SK-N-DZ (cell line): Measurements from ENCODE around the gene POTEF.
"Not testable (repeated sequence)": the region's sequence is repeated elsewhere in the genome, so short reads cannot be mapped to it uniquely, and the experiment has no call there.

ENCODE experiments used
- DNase-seq: peaks from one replicate; pipeline ENCODE4 v3.0.0-alpha.2; 2015; ENCODE audit warnings: low spot score

Gene POTEF

GRCh38 chr2:130152816-130153595 lies 24.0 kb upstream of the POTEF start:
- DNase-seq: no peak

- not testable (repeated sequence) for DNase-seq
Measured at GRCh38 chr2:130152136-130152815, 23.3 kb upstream of the POTEF start.

- not testable (repeated sequence) for DNase-seq
Measured at GRCh38 chr2:130151145-130151512, 22.1 kb upstream of the POTEF start.

GRCh38 chr2:130150181-130151144 lies 21.4 kb upstream of the POTEF start:
- no peak for DNase-seq

- not testable (repeated sequence) for DNase-seq
Measured at GRCh38 chr2:130148515-130148914, 19.5 kb upstream of the POTEF start.

GRCh38 chr2:130145006-130145414 lies 16.0 kb upstream of the POTEF start, which contains the start of gene CCDC74B:
TSS of gene CCDC74B (minus strand) at chr2:130145112. CDS start at chr2:130144996, 116 bp downstream.
- DNase-seq: peak; percentile 59

- DNase-seq: not testable (repeated sequence)
Measured at GRCh38 chr2:130143266-130144039, 14.4 kb upstream of the POTEF start.

- not testable (repeated sequence) for DNase-seq
Measured at GRCh38 chr2:130142396-130143265, 13.6 kb upstream of the POTEF start.

- DNase-seq: not testable (repeated sequence)
Measured at GRCh38 chr2:130141645-130142370, 12.8 kb upstream of the POTEF start.

- not testable (repeated sequence) for DNase-seq
Measured at GRCh38 chr2:130141002-130141401, 12.0 kb upstream of the POTEF start.

- not testable (repeated sequence) for DNase-seq
Measured at GRCh38 chr2:130140516-130140915, 11.5 kb upstream of the POTEF start.

GRCh38 chr2:130139331-130140280 lies 10.6 kb upstream of the POTEF start:
- DNase-seq: not testable (repeated sequence)

- DNase-seq: not testable (repeated sequence)
Measured at GRCh38 chr2:130138841-130139251, 9.8 kb upstream of the POTEF start.

- not testable (repeated sequence) for DNase-seq
Measured at GRCh38 chr2:130138326-130138725, 9.3 kb upstream of the POTEF start.

GRCh38 chr2:130137118-130137517 lies 8.1 kb upstream of the POTEF start:
- not testable (repeated sequence) for DNase-seq

- not testable (repeated sequence) for DNase-seq
Measured at GRCh38 chr2:130136546-130136945, 7.5 kb upstream of the POTEF start.

GRCh38 chr2:130135692-130136541 lies 6.9 kb upstream of the POTEF start:
- no peak for DNase-seq
